NCI-H2029 treated with DMSO at 0.1 percent for 48 hours (cell line): Measurements from ENCODE around the gene FXN.
"Not testable (repeated sequence)": the region's sequence is repeated elsewhere in the genome, so short reads cannot be mapped to it uniquely, and the experiment has no call there.

Source experiments
- DNase-seq: peaks from one replicate; lab custom pipeline; 2025; lab: John Stamatoyannopoulos, UW

FXN gene

GRCh38 chr9:69035438-69036308, at the start of gene FXN:
FXN (plus strand) TSS chr9:69035752; CDS start chr9:69035783, 31 bp downstream.
- peak; percentile 38 for DNase-seq

GRCh38 chr9:68986949-68987348, 48.6 kb upstream of the FXN start:
- DNase-seq: not testable (repeated sequence)

GRCh38 chr9:68991457-68991856, 44.1 kb upstream of the FXN start:
- no peak for DNase-seq

GRCh38 chr9:68995776-68996175, 39.8 kb upstream of the FXN start:
- no peak for DNase-seq

- DNase-seq: no peak
Measured at GRCh38 chr9:68996462-68996861, 39.1 kb upstream of the FXN start.

- DNase-seq: no peak
Measured at GRCh38 chr9:68997666-68998065, 37.9 kb upstream of the FXN start.

GRCh38 chr9:68998385-68998784, 37.2 kb upstream of the FXN start:
- DNase-seq: no peak

- no peak for DNase-seq
Measured at GRCh38 chr9:68998812-68999211, 36.7 kb upstream of the FXN start.

- DNase-seq: peak; percentile 79
Measured at GRCh38 chr9:68999393-69000105, 36.0 kb upstream of the FXN start.

- no peak for DNase-seq
Measured at GRCh38 chr9:69001921-69002320, 33.6 kb upstream of the FXN start.

- DNase-seq: no peak
Measured at GRCh38 chr9:69003051-69003450, 32.5 kb upstream of the FXN start.

- DNase-seq: no peak
Measured at GRCh38 chr9:69004836-69005235, 30.7 kb upstream of the FXN start.

- DNase-seq: no peak
Measured at GRCh38 chr9:69009708-69010107, 25.8 kb upstream of the FXN start.

- DNase-seq: no peak
Measured at GRCh38 chr9:69012696-69013381, 22.7 kb upstream of the FXN start.

- DNase-seq: no peak
Measured at GRCh38 chr9:69013382-69013727, 22.2 kb upstream of the FXN start.

- no peak for DNase-seq
Measured at GRCh38 chr9:69014013-69014412, 21.5 kb upstream of the FXN start, which contains the start of gene PRKACG. PRKACG (minus strand) TSS chr9:69014113; CDS start chr9:69014092, 21 bp downstream.

- DNase-seq: no peak
Measured at GRCh38 chr9:69016191-69017096, 19.1 kb upstream of the FXN start.

- DNase-seq: no peak
Measured at GRCh38 chr9:69018737-69019136, 16.8 kb upstream of the FXN start.

GRCh38 chr9:69019808-69020207, 15.7 kb upstream of the FXN start:
- no peak for DNase-seq

GRCh38 chr9:69020301-69021145, 15.0 kb upstream of the FXN start:
- DNase-seq: no peak

GRCh38 chr9:69023650-69024049, 11.9 kb upstream of the FXN start:
- DNase-seq: peak; percentile 69
